ENCODE results near the gene HOXB6. TPM values are rescaled to one million over a fixed set of nuclear protein-coding genes. Genes with fewer than 3 reads are reported as not detected.

Gene HOXB6
- 0.92 and 2.0 TPM in 2 replicates for total RNA-seq (2014; rRNA removed; shearing (Covaris generic))

DNA sequence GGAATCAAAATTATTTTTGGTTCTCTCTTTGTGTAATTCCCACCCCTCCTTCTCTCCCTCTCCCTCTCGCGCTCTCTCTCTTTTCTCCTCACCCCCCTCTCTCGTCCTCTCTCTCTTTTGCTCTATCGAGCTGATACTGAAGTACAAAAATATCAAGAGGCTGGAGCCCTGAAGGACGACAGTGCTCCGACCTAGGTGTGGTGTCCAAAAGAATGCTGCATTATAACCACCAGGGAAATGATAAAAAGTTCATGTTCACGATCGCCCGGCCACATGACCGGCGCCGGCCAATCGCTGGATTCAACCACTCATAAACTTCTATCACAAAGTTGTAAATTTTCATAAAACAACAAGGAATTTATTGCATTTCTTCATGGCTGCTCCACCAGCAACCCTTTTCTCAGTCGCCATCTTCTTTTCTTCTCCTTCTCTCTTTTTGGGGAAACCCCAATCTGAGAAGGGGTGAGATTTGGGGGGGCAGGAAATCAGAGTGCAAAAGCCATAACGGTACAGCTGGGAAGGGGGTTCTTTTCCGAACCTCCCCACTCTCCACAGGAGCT lies at the start of gene HOXB6:
Gene HOXB6 (minus strand): TSS at position 217 of the 560 bp plus-strand sequence. CDS start 6,836 bp downstream, outside the sequence.
- in situ Hi-C loops (cut with HindIII; ENCODE audit: low sequenced_read_pairs) = no loop called here
- DNase-seq (ENCODE audit: low spot score) = no peak

- no peak for DNase-seq (ENCODE audit: low spot score)
- in situ Hi-C loops (cut with HindIII; ENCODE audit: low sequenced_read_pairs) = no loop called here
Measured at GRCh38 chr17:48649741-48650140, 45.0 kb upstream of the HOXB6 start.

DNA sequence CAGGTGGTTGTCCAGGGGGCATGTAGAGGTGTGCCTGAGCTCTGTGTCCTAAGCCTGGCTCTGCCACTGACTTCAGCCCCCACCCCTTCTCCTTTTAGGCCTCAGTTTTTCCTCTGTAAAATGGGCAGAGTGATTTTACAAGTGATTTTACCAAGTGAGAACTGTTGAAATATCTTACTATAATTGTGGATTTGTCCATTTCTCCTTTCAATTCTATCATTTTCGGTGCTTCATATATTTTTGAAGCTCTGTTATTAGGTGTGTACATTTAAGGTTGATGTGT lies 43.1 kb upstream of the HOXB6 start:
- in situ Hi-C loops (cut with HindIII; ENCODE audit: low sequenced_read_pairs) = no loop called here
- DNase-seq (ENCODE audit: low spot score) = no peak

- in situ Hi-C loops (cut with HindIII; ENCODE audit: low sequenced_read_pairs) = no loop called here
- DNase-seq (ENCODE audit: low spot score) = no peak
Measured at GRCh38 chr17:48647103-48647962, 42.5 kb upstream of the HOXB6 start.

- in situ Hi-C loops (cut with HindIII; ENCODE audit: low sequenced_read_pairs) = no loop called here
- no peak for DNase-seq (ENCODE audit: low spot score)
Measured at GRCh38 chr17:48646183-48647102, 41.7 kb upstream of the HOXB6 start.

- no peak for DNase-seq (ENCODE audit: low spot score)
- in situ Hi-C loops (cut with HindIII; ENCODE audit: low sequenced_read_pairs) = no loop called here
Measured at GRCh38 chr17:48645639-48646182, 40.9 kb upstream of the HOXB6 start.

DNA sequence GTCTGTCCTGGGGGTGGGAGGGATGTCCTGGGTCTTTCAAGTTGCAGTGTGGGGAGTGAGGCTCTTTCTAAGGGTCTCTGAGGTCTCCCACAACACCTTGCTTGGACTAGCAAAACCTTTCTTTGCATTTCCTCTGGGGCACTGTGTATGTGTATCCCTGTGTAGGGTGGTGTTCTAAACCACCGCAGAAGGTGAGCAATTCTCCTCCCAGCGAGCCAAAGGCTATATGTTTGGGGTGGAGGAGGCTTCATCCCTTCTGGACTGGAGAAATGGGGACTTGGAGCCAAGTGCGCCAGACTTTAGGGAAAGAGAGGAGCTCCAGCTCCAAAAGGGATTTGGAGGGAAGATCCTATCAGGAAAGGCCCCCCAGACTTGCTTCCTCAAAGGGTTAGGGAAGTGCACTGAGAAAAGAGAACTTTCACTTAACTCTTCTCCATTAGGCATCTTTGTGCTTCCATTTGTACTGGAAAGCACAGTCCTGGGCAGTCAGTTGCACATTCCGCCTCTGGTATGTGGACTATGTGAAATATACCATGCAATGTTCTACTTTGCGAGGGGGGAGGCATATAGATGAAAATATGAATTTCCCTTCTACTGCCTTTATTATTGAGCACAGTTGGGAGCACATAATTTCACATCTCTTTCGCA lies 40.2 kb upstream of the HOXB6 start:
- in situ Hi-C loops (cut with HindIII; ENCODE audit: low sequenced_read_pairs) = no loop called here
- no peak for DNase-seq (ENCODE audit: low spot score)

- no peak for DNase-seq (ENCODE audit: low spot score)
- in situ Hi-C loops (cut with HindIII; ENCODE audit: low sequenced_read_pairs) = no loop called here
Measured at GRCh38 chr17:48644159-48644558, 39.4 kb upstream of the HOXB6 start.

- no peak for DNase-seq (ENCODE audit: low spot score)
- in situ Hi-C loops (cut with HindIII; ENCODE audit: low sequenced_read_pairs) = no loop called here
Measured at GRCh38 chr17:48643697-48644012, 38.9 kb upstream of the HOXB6 start.

DNA sequence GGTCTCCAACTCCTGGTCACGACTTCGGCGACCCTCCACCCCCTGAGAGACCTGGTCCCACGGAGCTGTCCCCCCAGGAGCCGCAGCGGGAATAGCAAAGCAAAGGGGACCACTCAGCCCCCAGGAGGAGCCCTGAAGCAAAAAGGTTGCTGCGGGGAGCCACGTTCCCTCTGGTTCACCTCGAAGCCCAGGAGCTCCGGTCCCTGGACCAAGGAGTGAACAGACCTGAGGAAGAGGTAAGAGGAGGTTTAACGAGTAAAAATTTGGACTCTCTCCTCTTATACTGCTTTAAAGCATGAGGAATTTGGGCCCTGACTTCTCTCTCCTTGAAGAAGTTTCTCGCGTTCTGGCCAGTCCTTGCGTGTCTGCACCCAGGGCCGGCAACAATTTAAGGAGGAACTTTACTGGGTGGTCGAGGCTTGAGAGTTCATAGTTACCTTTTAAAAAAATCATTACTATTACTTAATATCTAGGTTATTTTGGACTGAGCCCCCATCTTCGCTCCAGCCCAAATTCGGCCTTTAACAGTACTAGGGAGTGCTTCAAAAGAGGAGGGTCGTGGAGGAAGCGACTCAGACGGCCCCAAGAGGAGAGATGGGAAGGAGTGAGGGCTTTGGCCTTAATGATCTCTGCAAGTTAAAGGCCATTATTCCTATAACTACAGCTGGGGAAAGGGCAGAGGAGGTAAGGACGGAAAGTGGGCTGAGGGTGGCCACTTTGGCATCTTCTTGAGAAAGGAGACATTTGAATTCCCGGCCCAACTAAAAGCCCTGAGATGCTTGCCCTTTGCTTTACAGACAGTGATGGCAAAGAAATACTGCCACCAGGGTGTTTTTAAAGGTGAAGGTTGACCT lies 38.3 kb upstream of the HOXB6 start:
- in situ Hi-C loops (cut with HindIII; ENCODE audit: low sequenced_read_pairs) = no loop called here
- no peak for DNase-seq (ENCODE audit: low spot score)

DNA sequence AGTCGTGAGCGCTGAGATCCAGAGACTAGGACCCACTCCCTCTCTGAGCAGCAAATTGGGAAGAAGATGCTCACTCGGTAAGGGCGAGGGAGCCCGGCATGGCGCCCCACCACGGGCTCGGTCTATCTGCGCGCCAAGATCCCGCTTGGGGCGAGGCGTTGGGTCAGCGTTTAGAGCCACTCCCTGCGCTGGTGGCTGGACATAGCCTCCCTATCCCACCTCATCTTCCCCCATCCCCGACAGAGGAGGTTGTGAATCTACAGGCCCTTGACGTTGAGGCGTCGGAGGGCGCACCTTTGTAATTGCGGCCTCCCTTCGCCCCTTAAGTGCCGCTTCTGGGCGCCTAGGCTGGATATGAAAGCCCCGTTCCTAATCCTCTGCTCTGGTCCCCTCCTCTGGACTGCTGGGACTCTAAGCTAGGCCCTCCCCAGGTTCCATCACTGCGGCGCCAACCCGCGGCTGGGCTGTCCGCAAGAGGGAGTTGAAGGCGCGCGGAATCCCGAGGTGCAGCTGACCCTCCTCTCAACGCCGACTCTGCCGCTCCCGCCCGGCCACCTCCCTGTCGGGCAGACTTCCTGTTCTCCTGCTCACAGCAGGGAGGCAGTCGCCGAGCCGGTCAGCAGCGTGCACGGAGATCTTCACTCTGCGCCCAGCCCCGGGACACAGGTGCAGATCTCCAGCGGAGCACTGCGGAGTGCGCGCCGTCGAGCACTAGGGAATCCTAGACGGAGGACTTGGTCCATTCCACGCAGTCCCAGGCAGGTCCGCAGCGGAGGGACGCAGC lies 37.5 kb upstream of the HOXB6 start:
- DNase-seq (ENCODE audit: low spot score) = no peak
- in situ Hi-C loops (cut with HindIII; ENCODE audit: low sequenced_read_pairs) = no loop called here

DNA sequence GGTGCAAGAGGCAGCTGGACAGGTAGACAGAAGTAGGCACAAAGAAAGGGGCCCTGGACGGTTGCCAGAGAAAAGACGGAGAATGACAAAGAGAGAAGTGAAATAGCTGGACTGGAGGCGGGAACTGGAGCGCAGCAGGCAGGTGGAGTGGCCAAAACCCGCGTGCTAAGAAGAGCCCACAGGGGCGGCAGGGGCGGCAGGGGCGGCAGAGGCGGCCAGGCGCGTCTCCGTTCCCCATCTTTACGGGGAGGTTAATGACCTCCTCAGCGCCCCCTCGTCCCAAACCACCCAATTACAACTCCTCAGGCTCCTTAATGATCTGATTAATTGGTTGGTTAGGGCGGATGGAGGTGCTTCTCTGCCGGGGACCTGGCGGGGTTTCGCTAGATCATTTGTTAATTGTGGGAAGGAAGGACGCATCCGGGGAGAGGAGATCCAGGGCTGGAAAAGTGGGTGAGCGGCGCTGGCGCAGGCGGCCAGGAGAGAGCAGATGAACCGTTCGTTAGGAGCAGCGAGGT lies 36.8 kb upstream of the HOXB6 start:
- in situ Hi-C loops (cut with HindIII; ENCODE audit: low sequenced_read_pairs) = no loop called here
- no peak for DNase-seq (ENCODE audit: low spot score)

- in situ Hi-C loops (cut with HindIII; ENCODE audit: low sequenced_read_pairs) = no loop called here
- no peak for DNase-seq (ENCODE audit: low spot score)
Measured at GRCh38 chr17:48640858-48641180, 36.0 kb upstream of the HOXB6 start.

GRCh38 chr17:48639982-48640857 lies 35.4 kb upstream of the HOXB6 start:
- no peak for DNase-seq (ENCODE audit: low spot score)
- in situ Hi-C loops (cut with HindIII; ENCODE audit: low sequenced_read_pairs) = no loop called here

DNA sequence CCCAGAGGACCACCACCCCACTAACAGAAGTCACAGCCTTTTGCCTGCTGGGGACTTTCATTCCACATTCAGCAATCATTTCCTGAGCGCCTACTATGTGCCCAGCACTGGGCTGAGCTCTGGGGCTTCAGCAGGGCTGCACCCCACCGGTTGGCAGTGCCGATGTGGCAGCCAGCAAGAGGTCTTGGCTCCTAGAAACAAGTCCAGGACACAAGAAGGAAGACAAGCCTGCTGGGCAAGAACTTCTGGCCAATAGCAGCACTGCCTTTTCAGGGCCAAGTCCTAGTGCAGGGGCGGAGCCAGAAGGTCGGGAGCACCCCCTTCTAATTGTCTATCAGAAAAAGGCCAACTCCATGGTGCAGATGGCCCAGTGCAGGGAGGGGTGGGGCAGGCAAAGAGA lies 34.4 kb upstream of the HOXB6 start:
- in situ Hi-C loops (cut with HindIII; ENCODE audit: low sequenced_read_pairs) = no loop called here
- no peak for DNase-seq (ENCODE audit: low spot score)

DNA sequence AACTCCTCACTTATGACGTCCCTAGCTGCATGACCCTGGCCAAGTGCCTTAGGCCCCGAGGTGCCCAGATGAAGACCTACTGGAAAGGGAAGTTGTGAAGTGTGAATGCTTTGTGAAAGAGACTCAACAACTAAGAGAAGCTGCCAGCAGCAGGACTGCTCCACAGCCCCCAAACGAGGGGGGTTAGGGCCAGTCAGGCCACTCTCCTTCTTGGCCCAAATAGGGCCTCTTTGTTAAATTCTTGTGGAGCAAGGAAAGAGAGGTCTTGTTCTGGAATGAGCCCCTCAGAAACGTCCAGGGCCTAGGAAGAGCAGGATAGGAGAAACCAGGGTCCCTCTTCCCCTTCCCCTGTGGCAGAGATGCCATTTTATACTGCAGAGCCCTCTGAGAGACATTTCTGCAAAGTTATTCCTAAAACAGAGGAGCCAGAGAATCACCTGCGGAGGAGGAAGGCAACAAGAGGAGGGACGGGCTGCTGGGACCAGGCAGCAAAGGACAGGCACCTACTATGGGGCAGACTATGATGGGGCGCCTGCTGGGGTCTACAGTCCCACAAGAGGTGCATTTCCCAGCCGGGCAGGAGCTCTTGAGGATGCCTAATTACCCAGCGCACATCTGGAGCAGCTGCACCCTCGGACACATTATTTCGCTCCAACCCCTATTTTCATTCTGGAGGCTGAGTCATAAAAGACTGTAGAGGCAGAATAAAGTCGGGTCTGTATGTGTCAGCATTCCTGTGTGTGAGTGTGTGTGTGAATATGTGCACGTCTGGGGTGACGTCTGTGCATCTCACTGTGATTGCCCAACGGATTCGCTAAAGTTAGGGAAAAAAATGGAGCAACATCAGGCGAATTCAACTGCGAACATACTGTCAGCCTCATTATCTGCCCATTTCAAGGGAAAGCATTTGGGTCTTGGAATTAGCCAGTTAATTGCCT lies 32.8 kb upstream of the HOXB6 start:
- in situ Hi-C loops (cut with HindIII; ENCODE audit: low sequenced_read_pairs) = no loop called here
- DNase-seq (ENCODE audit: low spot score) = no peak
